Type B pancreatic cell (in vitro differentiated cells): ENCODE measurements around the gene MAP2. TPM values are rescaled to one million over a fixed set of nuclear protein-coding genes. Genes with fewer than 3 reads are reported as not detected.
A peak's percentile ranks its signal among the peaks of the same experiment; 100 is the strongest.

ENCODE experiments used
- DNase-seq: peaks from one replicate; pipeline ENCODE4 v3.0.0; 2021; ENCODE audit warnings: mixed read lengths; ENCODE audit not compliant: unreplicated experiment; ENCODE audit errors: extremely low spot score
- H3K27ac Mint-ChIP-seq: 2 replicates; pipeline ENCODE4 v1.8.0; 2021; ENCODE audit warnings: mild to moderate bottlenecking, mixed read lengths
- H3K27me3 Mint-ChIP-seq: 2 replicates; pipeline ENCODE4 v1.8.0; 2021; ENCODE audit warnings: mixed read lengths
- H3K36me3 Mint-ChIP-seq: 2 replicates; pipeline ENCODE4 v1.8.0; 2021; ENCODE audit warnings: mixed read lengths
- H3K4me1 Mint-ChIP-seq: one replicate; pipeline ENCODE4 v1.8.0; 2021; ENCODE audit warnings: mixed read lengths; ENCODE audit not compliant: unreplicated experiment
- H3K4me3 Mint-ChIP-seq: 2 replicates; pipeline ENCODE4 v1.8.0; 2021; ENCODE audit warnings: mild to moderate bottlenecking, mixed read lengths
- H3K9me3 Mint-ChIP-seq: 2 replicates; pipeline ENCODE4 v1.8.0; 2021; ENCODE audit warnings: mixed read lengths
- total RNA-seq: library from RNA; stranded (reverse); gene quantifications from 2 replicates; pipeline ENCODE4 v1.2.1, GENCODE V29; 2021; ENCODE audit warnings: low replicate concordance
- TF ChIP-seq, protein P1 (sequence below): fragments of 200-600 bp; sonication (generic); conservative IDR thresholded peaks from 2 replicates; pipeline ENCODE4 v1.5.0; 2021; ENCODE audit warnings: antibody characterized with exemption, mild to moderate bottlenecking

The MAP2 gene
- total RNA-seq, 1 donor from 2014 or later, result 37.5 TPM

GRCh38 chr2:209570194-209570593 is 146.3 kb downstream of the MAP2 start:
- H3K36me3 Mint-ChIP-seq, result no peaks in the 10 kb centered on the region
- no peak overlapping the region for H3K27ac Mint-ChIP-seq
- no peak for DNase-seq
- H3K9me3 Mint-ChIP-seq, result no peaks in the 10 kb centered on the region
- H3K27me3 Mint-ChIP-seq, result no peaks in the 10 kb centered on the region
- no peak overlapping the region for H3K4me3 Mint-ChIP-seq
- peaks cover 13% of the 10 kb centered on the region for H3K4me1 Mint-ChIP-seq
- TF ChIP-seq, protein P1, sequence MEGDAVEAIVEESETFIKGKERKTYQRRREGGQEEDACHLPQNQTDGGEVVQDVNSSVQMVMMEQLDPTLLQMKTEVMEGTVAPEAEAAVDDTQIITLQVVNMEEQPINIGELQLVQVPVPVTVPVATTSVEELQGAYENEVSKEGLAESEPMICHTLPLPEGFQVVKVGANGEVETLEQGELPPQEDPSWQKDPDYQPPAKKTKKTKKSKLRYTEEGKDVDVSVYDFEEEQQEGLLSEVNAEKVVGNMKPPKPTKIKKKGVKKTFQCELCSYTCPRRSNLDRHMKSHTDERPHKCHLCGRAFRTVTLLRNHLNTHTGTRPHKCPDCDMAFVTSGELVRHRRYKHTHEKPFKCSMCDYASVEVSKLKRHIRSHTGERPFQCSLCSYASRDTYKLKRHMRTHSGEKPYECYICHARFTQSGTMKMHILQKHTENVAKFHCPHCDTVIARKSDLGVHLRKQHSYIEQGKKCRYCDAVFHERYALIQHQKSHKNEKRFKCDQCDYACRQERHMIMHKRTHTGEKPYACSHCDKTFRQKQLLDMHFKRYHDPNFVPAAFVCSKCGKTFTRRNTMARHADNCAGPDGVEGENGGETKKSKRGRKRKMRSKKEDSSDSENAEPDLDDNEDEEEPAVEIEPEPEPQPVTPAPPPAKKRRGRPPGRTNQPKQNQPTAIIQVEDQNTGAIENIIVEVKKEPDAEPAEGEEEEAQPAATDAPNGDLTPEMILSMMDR, result no peak

DNA sequence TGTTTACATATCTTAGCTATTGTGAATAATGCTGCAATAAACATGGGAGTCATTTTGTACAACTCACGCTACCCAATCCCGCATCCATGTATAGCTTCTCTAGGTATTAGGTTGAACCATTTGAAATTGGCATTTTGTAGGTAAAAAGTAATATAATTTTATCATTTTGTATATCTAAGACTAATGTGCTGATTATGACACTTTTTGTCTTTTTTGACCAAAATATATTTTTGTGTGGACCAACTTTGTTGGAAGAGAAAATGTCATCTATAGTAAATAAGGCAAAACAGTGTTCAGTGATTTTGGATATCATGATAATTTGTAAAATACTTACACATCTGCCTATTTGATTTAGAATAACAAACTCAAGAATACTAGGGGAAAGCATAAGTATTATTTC is 150.7 kb downstream of the MAP2 start:
- Mint-ChIP-seq H3K36me3 (no peaks in the 10 kb centered on the region), H3K4me1 (peaks cover 10% of the 10 kb centered on the region), H3K4me3 (no peak overlapping the region), H3K9me3 (no peaks in the 10 kb centered on the region), H3K27me3 (no peaks in the 10 kb centered on the region), H3K27ac (no peak overlapping the region)
- DNase-seq, result no peak
- TF ChIP-seq, protein P1, result no peak

- no peak for DNase-seq
- H3K4me3 Mint-ChIP-seq, result no peak overlapping the region
- no peaks in the 10 kb centered on the region for H3K9me3 Mint-ChIP-seq
- no peaks in the 10 kb centered on the region for H3K27me3 Mint-ChIP-seq
- H3K27ac Mint-ChIP-seq, result peak overlapping the region; percentile 27
- H3K36me3 Mint-ChIP-seq, result no peaks in the 10 kb centered on the region
- TF ChIP-seq, protein P1, result peak; percentile 81
- H3K4me1 Mint-ChIP-seq, result peaks cover 12% of the 10 kb centered on the region
Observed at GRCh38 chr2:209577376-209578357, 153.8 kb downstream of the MAP2 start.

GRCh38 chr2:209578394-209579001 is 154.7 kb downstream of the MAP2 start:
- TF ChIP-seq, protein P1, result no peak
- Mint-ChIP-seq H3K36me3 (no peaks in the 10 kb centered on the region), H3K4me3 (no peak overlapping the region), H3K9me3 (no peaks in the 10 kb centered on the region), H3K4me1 (peaks cover 12% of the 10 kb centered on the region), H3K27me3 (no peaks in the 10 kb centered on the region), H3K27ac (no peak overlapping the region)
- no peak for DNase-seq

DNA sequence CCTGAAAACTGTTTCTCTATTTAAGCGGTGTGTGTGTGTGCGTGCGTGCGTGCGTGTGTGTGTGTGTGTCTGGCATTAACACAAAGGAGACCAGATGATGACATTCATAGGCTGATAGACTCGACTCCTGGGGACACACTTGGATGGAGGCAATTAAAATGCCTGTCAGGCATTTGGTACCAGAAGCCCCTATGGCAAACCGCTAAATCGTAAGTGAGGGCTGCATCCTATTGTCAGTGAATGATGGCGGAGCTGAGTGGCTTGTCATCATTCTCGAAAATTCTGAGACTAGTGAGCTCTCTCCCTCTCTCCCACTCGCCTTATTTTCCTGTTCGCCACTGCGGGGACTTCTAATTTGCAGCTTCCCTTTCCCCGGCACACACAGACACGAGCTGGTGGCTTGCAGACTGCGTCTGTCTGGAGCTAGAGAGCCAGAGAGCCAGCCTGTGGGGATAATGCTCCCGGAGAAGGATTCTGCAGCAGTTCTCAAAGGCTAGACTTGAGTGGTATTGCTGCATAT is 155.4 kb downstream of the MAP2 start:
- Mint-ChIP-seq H3K27ac (peak overlapping the region; percentile 42), H3K4me1 (peaks cover 12% of the 10 kb centered on the region), H3K4me3 (peak overlapping the region; percentile 74), H3K27me3 (no peaks in the 10 kb centered on the region), H3K9me3 (no peaks in the 10 kb centered on the region), H3K36me3 (no peaks in the 10 kb centered on the region)
- no peak for DNase-seq
- TF ChIP-seq, protein P1, result no peak
